Astrocyte of the cerebellum (primary cell): ENCODE results near the gene DXO.
"Not testable (repeated sequence)": the region's sequence is repeated elsewhere in the genome, so short reads cannot be mapped to it uniquely, and the experiment has no call there.

Experiments used
- DNase-seq: peaks from one replicate; pipeline ENCODE4 v3.0.0-alpha.2; 2011; ENCODE audit warnings: low read depth
- H3K4me3 ChIP-seq: 2 replicates; pipeline ENCODE4 v1.5.1; 2011; ENCODE audit warnings: mild to moderate bottlenecking, low read depth, low read length, moderate library complexity
- CTCF ChIP-seq: IDR thresholded peaks from 2 replicates; pipeline ENCODE4 v1.5.1; 2012; ENCODE audit warnings: low read length, low read depth, moderate library complexity, mild to moderate bottlenecking; ENCODE audit errors: missing control alignments
- in situ Hi-C: cut with HindIII; loops from 2 replicates; pipeline ENCODE4 v1.10.0; 2017; ENCODE audit warnings: low sequenced_read_pairs

Gene DXO

GRCh38 chr6:31971993-31972708 is at the start of gene DXO:
DXO (minus strand) TSS chr6:31972138; CDS start chr6:31971675, 463 bp downstream.
- DNase-seq, result peak; percentile 96
- TF ChIP-seq CTCF, result no peak
- H3K4me3 ChIP-seq, result peak within 1 kb of the TSS; percentile 72
- in situ Hi-C loops, result no loop called here

GRCh38 chr6:32014547-32014946 is 42.6 kb upstream of the DXO start, which contains the start of gene C4B:
C4B (plus strand) TSS chr6:32014795; CDS start chr6:32014846, 51 bp downstream.
- DNase-seq, H3K4me3 ChIP-seq, in situ Hi-C loops: not testable (repeated sequence)

GRCh38 chr6:32013738-32014137 is 41.8 kb upstream of the DXO start:
- in situ Hi-C loops, H3K4me3 ChIP-seq, DNase-seq: not testable (repeated sequence)

- DNase-seq, H3K4me3 ChIP-seq, in situ Hi-C loops: not testable (repeated sequence)
These were observed 41.1 kb upstream of the DXO start for GRCh38 chr6:32012941-32013617.

- in situ Hi-C loops, H3K4me3 ChIP-seq, DNase-seq: not testable (repeated sequence)
These were observed 39.1 kb upstream of the DXO start for GRCh38 chr6:32010856-32011530.

GRCh38 chr6:32009537-32009936 is 37.6 kb upstream of the DXO start:
- in situ Hi-C loops, DNase-seq, H3K4me3 ChIP-seq: not testable (repeated sequence)

GRCh38 chr6:32008616-32009015 is 36.7 kb upstream of the DXO start:
- H3K4me3 ChIP-seq, DNase-seq, in situ Hi-C loops: not testable (repeated sequence)

- in situ Hi-C loops, DNase-seq, H3K4me3 ChIP-seq: not testable (repeated sequence)
These were observed 36.1 kb upstream of the DXO start for GRCh38 chr6:32008037-32008436.

- H3K4me3 ChIP-seq, DNase-seq, in situ Hi-C loops: not testable (repeated sequence)
These were observed 35.1 kb upstream of the DXO start for GRCh38 chr6:32007086-32007485.

- in situ Hi-C loops, H3K4me3 ChIP-seq, DNase-seq: not testable (repeated sequence)
These were observed 34.1 kb upstream of the DXO start for GRCh38 chr6:32005991-32006529.

GRCh38 chr6:32005538-32005880 is 33.6 kb upstream of the DXO start:
- H3K4me3 ChIP-seq, in situ Hi-C loops, DNase-seq: not testable (repeated sequence)

- DNase-seq, result not testable (repeated sequence)
These were observed 33.1 kb upstream of the DXO start for GRCh38 chr6:32004864-32005537.

GRCh38 chr6:32004393-32004792 is 32.5 kb upstream of the DXO start:
- H3K4me3 ChIP-seq, in situ Hi-C loops, DNase-seq: not testable (repeated sequence)

More at GRCh38 chr6:32004864-32005537, 33.1 kb upstream of the DXO start:
- in situ Hi-C loops, H3K4me3 ChIP-seq: not testable (repeated sequence)

- in situ Hi-C loops, DNase-seq, H3K4me3 ChIP-seq: not testable (repeated sequence)
These were observed 31.4 kb upstream of the DXO start for GRCh38 chr6:32003301-32003700.

- DNase-seq, in situ Hi-C loops: not testable (repeated sequence)
These were observed 30.8 kb upstream of the DXO start for GRCh38 chr6:32002546-32003268.

More at GRCh38 chr6:32002546-32003268, 30.8 kb upstream of the DXO start:
- H3K4me3 ChIP-seq, result not testable (repeated sequence)
